Uterus (tissue), 2 donors: ENCODE results near the gene PLA2G4B.

Experiments used
- CTCF ChIP-seq, 4 experiments: fragments of 200-600 bp in 2 of 4; fragments of 450-650 bp in 2 of 4; sonication (generic) in 2 of 4; IDR thresholded peaks; one replicate each; pipeline ENCODE4 v1.5.1; 2016 to 2019; ENCODE audit warnings: antibody characterized with exemption in 4 of 4, mild to moderate bottlenecking in 2 of 4, moderate library complexity in 1 of 4
- POLR2A ChIP-seq, 2 donors: fragments of 450-650 bp; IDR thresholded peaks; one replicate each; pipeline ENCODE4 v1.6.1; 2016; ENCODE audit warnings: antibody characterized with exemption in 2 of 2, mild to moderate bottlenecking in 1 of 2, moderate library complexity in 1 of 2

GRCh38 chr15:41884458-41884857 is 45.8 kb downstream of the PLA2G4B start:
- TF ChIP-seq CTCF (IDR thresholded peaks at IDR 0.05) = no peak
- no peak for TF ChIP-seq POLR2A (IDR thresholded peaks at IDR 0.05)
